HFF-Myc (cell line): ENCODE measurements around the gene C13orf46.
"Not testable (repeated sequence)": the region's sequence is repeated elsewhere in the genome, so short reads cannot be mapped to it uniquely, and the experiment has no call there.

ENCODE experiments used
- DNase-seq: peaks from one replicate; pipeline ENCODE4 v3.0.0-alpha.2; 2011; ENCODE audit warnings: low read depth; ENCODE audit errors: extremely low read depth
- H3K4me3 ChIP-seq: replicated peaks from 2 replicates; pipeline ENCODE4 v1.5.1; 2011; ENCODE audit warnings: low read depth, mild to moderate bottlenecking, control low read depth, low read length
- CTCF ChIP-seq: IDR thresholded peaks from 2 replicates; pipeline ENCODE4 v1.5.1; 2012; ENCODE audit warnings: mild to moderate bottlenecking, low read depth, low read length, control low read depth; ENCODE audit errors: missing control alignments

The C13orf46 gene

GRCh38 chr13:113973218-113974164 is at the start of gene C13orf46:
C13orf46 (minus strand) TSS chr13:113974076; CDS start chr13:113973997, 79 bp downstream.
- DNase-seq = no peak
- TF ChIP-seq CTCF = no peak
- H3K4me3 ChIP-seq = no peak within 1 kb of the TSS

- no peak for DNase-seq
- no peak overlapping the region for H3K4me3 ChIP-seq
- no peak for TF ChIP-seq CTCF
These were observed 49.0 kb upstream of the C13orf46 start for GRCh38 chr13:114022876-114023275.

GRCh38 chr13:114022309-114022669 is 48.4 kb upstream of the C13orf46 start:
- no peak for DNase-seq
- no peak overlapping the region for H3K4me3 ChIP-seq
- no peak for TF ChIP-seq CTCF

- no peak for TF ChIP-seq CTCF
- DNase-seq = no peak
- no peak overlapping the region for H3K4me3 ChIP-seq
These were observed 47.8 kb upstream of the C13orf46 start for GRCh38 chr13:114021464-114022308.

- no peak for TF ChIP-seq CTCF
- no peak for DNase-seq
- no peak overlapping the region for H3K4me3 ChIP-seq
These were observed 47.0 kb upstream of the C13orf46 start for GRCh38 chr13:114020750-114021463.

- DNase-seq, H3K4me3 ChIP-seq: not testable (repeated sequence)
These were observed 46.3 kb upstream of the C13orf46 start for GRCh38 chr13:114020134-114020533.
